Activated B cell treated with CpG ODN at 0.5 μM for 24 hours (primary cell): ENCODE measurements around the gene TRPT1. TPM values are rescaled to one million over a fixed set of nuclear protein-coding genes. Genes with fewer than 3 reads are reported as not detected.

Source experiments
- ATAC-seq: fragments of 200-7000 bp; cut with Tn5 transposase; one replicate; pipeline ENCODE4 v1.10.0; 2021; ENCODE audit warnings: low read depth, mild to moderate bottlenecking, moderate library complexity
- CTCF ChIA-PET: fragments of 350-600 bp; sonication (Branson Sonifier 250); formaldehyde crosslinking; loops from one replicate; lab custom pipeline; 2021; ENCODE audit warnings: antibody characterized with exemption; lab: Charles Lee
- POLR2A ChIA-PET: fragments of 350-600 bp; sonication (Branson Sonifier 250); formaldehyde crosslinking; loops from one replicate; lab custom pipeline; 2021; ENCODE audit warnings: antibody characterized with exemption; lab: Charles Lee
- DNase-seq: peaks from one replicate; pipeline ENCODE4 v3.0.0; 2022
- H3K27ac Mint-ChIP-seq: one replicate; pipeline ENCODE4 v1.8.0; 2020; ENCODE audit warnings: mixed read lengths
- H3K27me3 Mint-ChIP-seq: one replicate; pipeline ENCODE4 v1.8.0; 2021; ENCODE audit warnings: mixed read lengths
- H3K36me3 Mint-ChIP-seq: one replicate; pipeline ENCODE4 v1.8.0; 2021; ENCODE audit warnings: low read depth, mixed read lengths
- H3K4me1 Mint-ChIP-seq: one replicate; pipeline ENCODE4 v1.8.0; 2021; ENCODE audit warnings: mixed read lengths
- H3K4me3 Mint-ChIP-seq: one replicate; pipeline ENCODE4 v1.8.0; 2020; ENCODE audit warnings: mild to moderate bottlenecking, mixed read lengths
- H3K9me3 Mint-ChIP-seq: one replicate; pipeline ENCODE4 v1.8.0; 2020; ENCODE audit warnings: mixed read lengths
- CTCF ChIP-seq: fragments of 200-600 bp; IDR thresholded peaks from one replicate; pipeline ENCODE4 v1.8.0; 2022; ENCODE audit warnings: antibody characterized with exemption, mild to moderate bottlenecking
- intact Hi-C: fragments of 100-400 bp; cut with micrococcal nuclease; formaldehyde crosslinking; loops from one replicate; pipeline ENCODE4 v1.15.1; 2024
- total RNA-seq: library from RNA; stranded (reverse); gene quantifications from 2 replicates; pipeline ENCODE4 v1.2.3, GENCODE V29; 2022

The TRPT1 gene
- total RNA-seq, 1 donor from 2014 or later: 50.6 TPM

- intact Hi-C loops: no loop called here
- Mint-ChIP-seq H3K27me3 (no peaks in the 10 kb centered on the region), H3K4me3 (no peak overlapping the region), H3K9me3 (no peaks in the 10 kb centered on the region), H3K27ac (no peak overlapping the region), H3K4me1 (peaks cover 25% of the 10 kb centered on the region), H3K36me3 (peaks cover 6% of the 10 kb centered on the region)
- no peak for ATAC-seq
- ChIA-PET POLR2A (interaction anchor here (1.2 kb wide), 1 partner anchor 20 kb away, joined by 3 read pairs; the partner anchor contains the start of gene BAD), CTCF (no interaction called here)
- no peak for TF ChIP-seq CTCF
- no peak for DNase-seq
These were observed 38.4 kb upstream of the TRPT1 start for GRCh38 chr11:64264371-64264852.

- Mint-ChIP-seq H3K27ac (no peak overlapping the region), H3K9me3 (no peaks in the 10 kb centered on the region), H3K36me3 (peaks cover 8% of the 10 kb centered on the region), H3K4me1 (peaks cover 24% of the 10 kb centered on the region), H3K4me3 (no peak overlapping the region), H3K27me3 (no peaks in the 10 kb centered on the region)
- TF ChIP-seq CTCF: no peak
- DNase-seq: no peak
- intact Hi-C loops: no loop called here
- POLR2A ChIA-PET: interaction anchor here (1.2 kb wide), 1 partner anchor 21 kb away, joined by 3 read pairs; the partner anchor contains the start of gene BAD
- ATAC-seq: no peak
- CTCF ChIA-PET: no interaction called here
These were observed 37.9 kb upstream of the TRPT1 start for GRCh38 chr11:64263947-64264317.

- no peak for TF ChIP-seq CTCF
- intact Hi-C loops: no loop called here
- DNase-seq (no peak), ATAC-seq (no peak)
- ChIA-PET CTCF (no interaction called here), POLR2A (interaction anchor here (0.5 kb wide), 1 partner anchor 83 kb away, joined by 6 read pairs; no protein-coding TSS in a partner anchor)
- no peaks in the 10 kb centered on the region for H3K9me3 Mint-ChIP-seq
- H3K27ac Mint-ChIP-seq: no peak overlapping the region
- peaks cover 19% of the 10 kb centered on the region for H3K4me1 Mint-ChIP-seq
- no peak overlapping the region for H3K4me3 Mint-ChIP-seq
- no peaks in the 10 kb centered on the region for H3K27me3 Mint-ChIP-seq
- peaks cover 8% of the 10 kb centered on the region for H3K36me3 Mint-ChIP-seq
These were observed 37.3 kb upstream of the TRPT1 start for GRCh38 chr11:64263021-64263946.

- Mint-ChIP-seq H3K27ac (no peak overlapping the region), H3K36me3 (peaks cover 8% of the 10 kb centered on the region), H3K4me1 (peaks cover 13% of the 10 kb centered on the region), H3K9me3 (no peaks in the 10 kb centered on the region), H3K4me3 (no peak overlapping the region), H3K27me3 (no peaks in the 10 kb centered on the region)
- no peak for TF ChIP-seq CTCF
- intact Hi-C loops: no loop called here
- POLR2A ChIA-PET: interaction anchor here (0.8 kb wide), 1 partner anchor 9 kb away, joined by 3 read pairs; no protein-coding TSS in a partner anchor
- ATAC-seq (no peak), DNase-seq (no peak)
- CTCF ChIA-PET: no interaction called here
These were observed 36.5 kb upstream of the TRPT1 start for GRCh38 chr11:64262271-64263002.
